Stimulated activated CD4-positive, alpha-beta T cell treated with anti-CD3 and anti-CD28 coated beads, Interleukin-2, amount 100 ng/mL, for 48 hours (primary cell): Measurements from ENCODE around the gene GNG14.
"Not testable (repeated sequence)": the region's sequence is repeated elsewhere in the genome, so short reads cannot be mapped to it uniquely, and the experiment has no call there.

Experiments
- DNase-seq, 2 donors: peaks; one replicate each; pipeline ENCODE4 v3.0.0-alpha.2; 2020

Gene GNG14

GRCh38 chr19:12697425-12697824 is 9.6 kb downstream of the GNG14 start:
- DNase-seq = not testable (repeated sequence)

DNA sequence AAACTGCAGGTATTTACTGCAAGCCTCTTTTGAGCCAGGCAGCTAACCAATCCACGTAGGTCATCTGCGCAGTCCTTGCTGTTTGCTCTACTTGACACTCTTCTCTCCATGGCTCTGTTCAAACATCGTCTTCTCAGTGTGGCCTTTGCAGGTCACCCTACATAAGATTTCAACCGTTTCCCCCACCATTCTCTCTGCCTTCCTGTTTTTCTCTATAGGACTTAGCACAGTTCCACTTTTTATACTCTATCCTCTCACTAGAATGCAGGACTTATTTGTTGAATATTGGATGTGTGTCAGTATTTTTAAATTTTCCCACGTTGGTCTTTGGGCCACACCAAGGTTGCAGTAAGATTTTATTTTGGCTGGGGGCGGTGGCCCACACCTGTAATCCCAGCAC is 10.3 kb downstream of the GNG14 start:
- no peak for DNase-seq

GRCh38 chr19:12701596-12702282 is 13.9 kb downstream of the GNG14 start:
- DNase-seq = no peak

- DNase-seq = no peak
Measured at GRCh38 chr19:12703046-12703445, 15.2 kb downstream of the GNG14 start.

DNA sequence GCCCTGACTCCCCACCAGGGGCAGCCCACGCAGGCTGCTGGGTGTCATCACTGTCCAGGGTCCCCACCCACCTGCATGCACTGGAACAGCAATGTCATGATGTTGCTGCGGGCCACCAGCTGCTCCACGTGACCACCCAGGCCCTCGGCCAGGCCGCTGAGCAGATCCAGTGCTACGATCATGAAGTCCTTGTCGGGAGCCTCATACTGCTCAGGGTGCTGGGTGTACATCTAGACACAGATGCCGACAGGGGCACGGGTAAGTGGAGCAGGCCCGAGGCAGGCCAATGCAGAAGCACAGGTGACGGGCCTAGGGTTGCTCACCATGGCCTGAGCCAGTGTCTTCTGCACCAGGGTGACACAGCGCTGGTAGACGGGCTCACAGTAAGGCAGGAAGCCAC is 17.4 kb downstream of the GNG14 start:
- no peak for DNase-seq

GRCh38 chr19:12705654-12706331 is 18.0 kb downstream of the GNG14 start:
- no peak for DNase-seq

GRCh38 chr19:12706332-12706718 is 18.5 kb downstream of the GNG14 start:
- DNase-seq = no peak

DNA sequence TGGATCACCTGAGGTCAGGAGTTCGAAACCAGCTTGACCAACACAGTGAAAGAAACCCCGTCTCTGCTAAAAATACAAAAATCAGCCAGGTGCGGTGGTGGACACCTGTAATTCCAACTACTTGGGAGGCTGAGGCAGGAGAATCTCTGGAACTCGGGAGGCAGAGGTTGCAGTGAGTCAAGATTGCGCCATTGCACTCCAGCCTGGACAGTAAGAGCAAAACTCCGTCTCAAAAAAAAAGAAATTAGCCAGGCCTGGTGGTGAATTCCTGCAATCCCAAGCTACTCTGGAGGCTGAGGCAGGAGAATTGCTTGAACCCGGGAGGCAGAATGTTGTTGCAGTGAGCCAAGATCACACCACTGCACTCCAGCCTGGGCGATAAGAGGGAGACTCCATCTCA is 20.8 kb downstream of the GNG14 start:
- no peak for DNase-seq

DNA sequence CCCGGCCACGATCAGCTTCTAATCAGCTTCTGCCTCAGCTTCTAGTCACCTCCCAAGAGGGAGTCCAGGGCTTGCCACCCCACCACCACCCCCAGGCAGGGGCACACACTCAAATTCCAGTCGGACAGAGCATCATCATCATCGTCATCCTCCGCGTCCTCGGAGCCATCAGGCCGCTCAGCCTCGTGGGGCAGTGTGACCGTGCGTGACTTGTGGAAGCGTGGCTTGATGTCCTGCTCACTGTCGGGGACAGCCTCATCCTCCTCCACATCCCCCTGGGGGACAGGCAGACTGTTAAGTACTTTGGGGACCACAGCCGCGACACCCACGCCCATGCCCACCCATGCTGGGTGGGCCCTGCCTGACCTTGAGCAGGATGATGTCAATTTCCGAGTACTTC is 23.4 kb downstream of the GNG14 start:
- no peak for DNase-seq

- DNase-seq = not testable (repeated sequence)
Measured at GRCh38 chr19:12712077-12712476, 24.3 kb downstream of the GNG14 start.

DNA sequence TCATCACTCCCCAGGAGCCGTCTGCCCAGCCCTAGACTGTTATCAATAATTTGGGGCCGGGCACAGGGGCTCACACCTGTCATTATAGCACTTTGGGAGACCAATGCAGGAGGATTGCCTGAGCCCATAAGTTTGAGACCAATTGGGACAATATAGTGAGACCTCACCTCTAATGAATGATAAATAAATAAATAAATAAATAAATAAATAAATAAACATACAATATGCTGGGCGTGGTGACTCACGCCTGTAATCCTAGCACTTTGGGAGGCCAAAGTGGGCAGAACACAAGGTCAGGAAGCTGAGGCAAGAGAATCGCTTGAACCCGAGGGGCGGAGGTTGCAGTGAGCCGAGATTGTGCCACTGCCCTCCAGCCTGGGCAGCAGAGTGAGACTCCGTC is 25.5 kb downstream of the GNG14 start:
- not testable (repeated sequence) for DNase-seq

DNA sequence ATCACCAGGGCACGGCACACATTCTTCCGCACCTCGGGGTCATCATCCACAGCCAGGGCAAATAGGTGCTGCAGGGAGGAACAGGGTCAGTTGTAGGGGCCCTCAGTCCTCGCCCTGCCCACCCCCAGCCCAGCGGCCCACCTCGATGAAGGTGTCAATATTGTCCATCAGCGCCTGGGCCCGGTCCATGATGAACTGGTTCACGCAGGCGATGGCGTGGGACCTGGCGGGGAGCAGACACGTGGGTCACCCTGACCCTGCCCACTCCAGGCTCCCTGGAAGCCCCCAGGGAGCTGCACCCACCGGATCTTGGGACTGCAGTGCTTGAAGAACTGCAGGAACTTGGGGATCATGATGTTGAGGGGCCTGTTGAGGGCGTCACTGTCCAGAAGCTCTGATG is 27.3 kb downstream of the GNG14 start:
- no peak for DNase-seq

- no peak for DNase-seq
Measured at GRCh38 chr19:12715929-12716328, 28.1 kb downstream of the GNG14 start.

DNA sequence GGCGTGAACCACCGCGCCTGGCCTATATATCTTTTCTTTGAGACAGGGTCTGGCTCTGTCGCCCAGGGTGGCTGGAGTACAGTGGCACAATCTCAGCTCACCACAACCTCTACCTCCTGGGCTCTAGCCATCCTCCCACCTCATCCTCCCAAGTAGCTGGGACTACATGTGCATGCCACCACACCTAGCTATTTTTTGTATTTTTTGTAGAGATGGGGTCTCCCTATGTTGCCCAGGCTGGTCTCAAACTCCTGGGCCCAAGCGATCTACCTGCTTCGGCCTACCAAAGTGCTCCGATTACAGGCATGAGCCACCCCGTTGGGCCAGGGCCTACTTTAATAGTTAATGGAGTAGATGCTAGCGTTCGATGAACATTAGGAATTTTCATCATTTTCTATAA is 32.5 kb downstream of the GNG14 start:
- DNase-seq = no peak

GRCh38 chr19:12720851-12721655 is 33.3 kb downstream of the GNG14 start:
- DNase-seq = no peak

GRCh38 chr19:12721656-12722565 is 34.1 kb downstream of the GNG14 start:
- DNase-seq = peak; percentile 41 to 45

- DNase-seq = peak; percentile 83 to 85
Measured at GRCh38 chr19:12722566-12723380, 35.0 kb downstream of the GNG14 start.

DNA sequence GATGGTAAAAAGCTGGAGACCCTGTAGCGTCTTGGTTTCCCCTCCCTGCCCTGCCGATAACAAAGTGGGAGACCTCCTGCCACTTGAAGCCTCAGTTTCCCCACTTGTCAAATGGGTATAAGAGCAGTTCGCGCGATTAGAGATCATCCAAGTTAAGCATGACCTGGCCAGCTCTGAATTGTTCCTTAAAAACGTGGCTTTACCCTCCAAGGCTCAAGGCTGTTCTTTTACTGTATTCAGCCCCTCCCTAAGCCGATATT is 35.5 kb downstream of the GNG14 start:
- DNase-seq = no peak

- DNase-seq = peak; percentile 62 to 65
Measured at GRCh38 chr19:12723641-12724426, 36.0 kb downstream of the GNG14 start, which contains the start of gene TNPO2. Gene TNPO2, minus strand, starts transcription at chr19:12723932. Its CDS starts 2,955 bp downstream, at chr19:12720977.

- DNase-seq = not testable (repeated sequence)
Measured at GRCh38 chr19:12725612-12726011, 37.8 kb downstream of the GNG14 start.

- no peak for DNase-seq
Measured at GRCh38 chr19:12726988-12727316, 39.2 kb downstream of the GNG14 start.
